Measurements from ENCODE around the gene RALA. TPM values are rescaled to one million over a fixed set of nuclear protein-coding genes. Genes with fewer than 3 reads are reported as not detected.

RALA gene
- total RNA-seq, 3 donors from 2014 or later = 16.7 to 25.0 (median 18.7) TPM

GRCh38 chr7:39656415-39656814 is 33.0 kb downstream of the RALA start:
- peaks cover 0 to 11% of the 10 kb centered on the region in 2 donors for H3K9me3 ChIP-seq
- no peaks in the 10 kb centered on the region for H3K27me3 ChIP-seq
- H3K4me1 ChIP-seq = peaks cover 0 to 3% of the 10 kb centered on the region in 2 donors
- TF ChIP-seq POLR2A (IDR thresholded peaks at IDR 0.05) (no peak), POLR2AphosphoS5 (IDR thresholded peaks at IDR 0.05) (no peak), CTCF (IDR thresholded peaks at IDR 0.05) (no peak)
- H3K27ac ChIP-seq = no peak overlapping the region
- no peaks in the 10 kb centered on the region for H3K36me3 ChIP-seq
- intact Hi-C loops (cut with DNase I; ENCODE audit: low total_unique reads) = no loop called here
- H3K4me3 ChIP-seq = no peak overlapping the region
- no peak for DNase-seq (ENCODE audit: low spot score in 2 of 2)

- H3K36me3 ChIP-seq = no peaks in the 10 kb centered on the region
- no peaks in the 10 kb centered on the region for H3K4me1 ChIP-seq
- H3K27me3 ChIP-seq = no peaks in the 10 kb centered on the region
- H3K9me3 ChIP-seq = peaks cover 0 to 17% of the 10 kb centered on the region in 2 donors
- TF ChIP-seq CTCF (IDR thresholded peaks at IDR 0.05) = no peak
- no peak for TF ChIP-seq POLR2A (IDR thresholded peaks at IDR 0.05)
- no peak for TF ChIP-seq POLR2AphosphoS5 (IDR thresholded peaks at IDR 0.05)
- H3K27ac ChIP-seq = no peak overlapping the region
- intact Hi-C loops (cut with DNase I; ENCODE audit: low total_unique reads) = no loop called here
- H3K4me3 ChIP-seq = no peak overlapping the region
- no peak for DNase-seq (ENCODE audit: low spot score in 2 of 2)
Observed at GRCh38 chr7:39659356-39660013, 36.1 kb downstream of the RALA start.

GRCh38 chr7:39661960-39662359 is 38.6 kb downstream of the RALA start:
- Histone ChIP-seq H3K36me3 (no peaks in the 10 kb centered on the region), H3K27ac (no peak overlapping the region), H3K4me1 (no peaks in the 10 kb centered on the region), H3K4me3 (no peak overlapping the region), H3K27me3 (no peaks in the 10 kb centered on the region), H3K9me3 (peaks cover 0 to 6% of the 10 kb centered on the region in 2 donors)
- TF ChIP-seq POLR2A (IDR thresholded peaks at IDR 0.05) (no peak), CTCF (IDR thresholded peaks at IDR 0.05) (no peak), POLR2AphosphoS5 (IDR thresholded peaks at IDR 0.05) (no peak)
- no peak for DNase-seq (ENCODE audit: low spot score in 2 of 2)
- intact Hi-C loops (cut with DNase I; ENCODE audit: low total_unique reads) = no loop called here

GRCh38 chr7:39663263-39663662 is 39.9 kb downstream of the RALA start:
- H3K4me1 ChIP-seq = no peaks in the 10 kb centered on the region
- DNase-seq (ENCODE audit: low spot score in 2 of 2) = no peak
- peaks cover 0 to 6% of the 10 kb centered on the region in 2 donors for H3K9me3 ChIP-seq
- H3K27me3 ChIP-seq = no peaks in the 10 kb centered on the region
- TF ChIP-seq POLR2A (IDR thresholded peaks at IDR 0.05) = no peak
- no peak for TF ChIP-seq POLR2AphosphoS5 (IDR thresholded peaks at IDR 0.05)
- TF ChIP-seq CTCF (IDR thresholded peaks at IDR 0.05) = no peak
- no peak overlapping the region for H3K4me3 ChIP-seq
- H3K36me3 ChIP-seq = no peaks in the 10 kb centered on the region
- no peak overlapping the region for H3K27ac ChIP-seq
- intact Hi-C loops (cut with DNase I; ENCODE audit: low total_unique reads) = no loop called here

- peaks cover 0 to 6% of the 10 kb centered on the region in 2 donors for H3K9me3 ChIP-seq
- intact Hi-C loops (cut with DNase I; ENCODE audit: low total_unique reads) = no loop called here
- no peaks in the 10 kb centered on the region for H3K36me3 ChIP-seq
- H3K27me3 ChIP-seq = no peaks in the 10 kb centered on the region
- no peak for DNase-seq (ENCODE audit: low spot score in 2 of 2)
- no peak overlapping the region for H3K27ac ChIP-seq
- no peak overlapping the region for H3K4me3 ChIP-seq
- no peak for TF ChIP-seq CTCF (IDR thresholded peaks at IDR 0.05)
- TF ChIP-seq POLR2AphosphoS5 (IDR thresholded peaks at IDR 0.05) = no peak
- no peak for TF ChIP-seq POLR2A (IDR thresholded peaks at IDR 0.05)
- H3K4me1 ChIP-seq = no peaks in the 10 kb centered on the region
Observed at GRCh38 chr7:39664057-39664456, 40.7 kb downstream of the RALA start.
